Heart left ventricle (tissue), 13 donors: ENCODE results near the gene PODNL1.

Source experiments
- POLR2A ChIP-seq, 2 donors: fragments of 450-650 bp; IDR thresholded peaks; one replicate each; pipeline ENCODE4 v1.6.1; 2017; ENCODE audit warnings: antibody characterized with exemption in 2 of 2, mild to moderate bottlenecking in 2 of 2, moderate library complexity in 2 of 2
- TF ChIP-seq, protein P1 (sequence below), 12 donors: fragments of 200-600 bp; sonication (generic) in 4 of 12; IDR thresholded peaks; one replicate each; pipeline versions ENCODE4 v1.5.0 to v1.8.0; 2018 to 2022; ENCODE audit warnings: antibody characterized with exemption in 12 of 12, mild to moderate bottlenecking in 5 of 12
- donor health status: ischemic (EF 13 %, LVEDD 7.1; RV severe dilation, severe dysfunction).
- donor health status: DM: no; HTN: yes; CAD: no.
- donor health status: DM: no; HTN: no; CAD: no.
- donor health status: ischemic (EF 25% LVEDD 6.9; RV normal size, moderate dysfunction).
- donor health status: ischemic (EF 25% LVEDD 5.7; RV mildly dilated, moderate dysfunction).
- donor health status: ischemic (EF 35%, LVEDD 5.7; RV mildly dilated, moderate dysfunction).
- donor health status: nonischemic (EF 11% LVEDD 7.7; RV severe dilation, severe dysfunction).
- donor health status: DM: yes; HTN: yes; CAD: no.
- donor health status: PGD.
- donor health status: ischemic (EF 29% LVEDD 5.4; RV normal size, mild dysfunction).
- donor health status: nonischemic (EF 23%, LVEDD 6.1; RV moderate dilation, normal function).

GRCh38 chr19:13909430-13909829 lies 28.8 kb downstream of the PODNL1 start:
- TF ChIP-seq, protein P1, sequence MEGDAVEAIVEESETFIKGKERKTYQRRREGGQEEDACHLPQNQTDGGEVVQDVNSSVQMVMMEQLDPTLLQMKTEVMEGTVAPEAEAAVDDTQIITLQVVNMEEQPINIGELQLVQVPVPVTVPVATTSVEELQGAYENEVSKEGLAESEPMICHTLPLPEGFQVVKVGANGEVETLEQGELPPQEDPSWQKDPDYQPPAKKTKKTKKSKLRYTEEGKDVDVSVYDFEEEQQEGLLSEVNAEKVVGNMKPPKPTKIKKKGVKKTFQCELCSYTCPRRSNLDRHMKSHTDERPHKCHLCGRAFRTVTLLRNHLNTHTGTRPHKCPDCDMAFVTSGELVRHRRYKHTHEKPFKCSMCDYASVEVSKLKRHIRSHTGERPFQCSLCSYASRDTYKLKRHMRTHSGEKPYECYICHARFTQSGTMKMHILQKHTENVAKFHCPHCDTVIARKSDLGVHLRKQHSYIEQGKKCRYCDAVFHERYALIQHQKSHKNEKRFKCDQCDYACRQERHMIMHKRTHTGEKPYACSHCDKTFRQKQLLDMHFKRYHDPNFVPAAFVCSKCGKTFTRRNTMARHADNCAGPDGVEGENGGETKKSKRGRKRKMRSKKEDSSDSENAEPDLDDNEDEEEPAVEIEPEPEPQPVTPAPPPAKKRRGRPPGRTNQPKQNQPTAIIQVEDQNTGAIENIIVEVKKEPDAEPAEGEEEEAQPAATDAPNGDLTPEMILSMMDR (IDR thresholded peaks at IDR 0.05): no peak
- no peak for TF ChIP-seq POLR2A (IDR thresholded peaks at IDR 0.05)
